Jurkat, Clone E6-1 (cell line): ENCODE results near the gene SMARCD2.
"Not testable (repeated sequence)": the region's sequence is repeated elsewhere in the genome, so short reads cannot be mapped to it uniquely, and the experiment has no call there.

Experiments used
- DNase-seq: peaks from one replicate; pipeline ENCODE4 v3.0.0-alpha.2; 2011; ENCODE audit warnings: low read depth, low spot score
- H3K4me3 ChIP-seq: 2 replicates; pipeline ENCODE4 v1.5.1; 2011; ENCODE audit warnings: mild to moderate bottlenecking, low read length, control low read depth, moderate library complexity

SMARCD2 gene

GRCh38 chr17:63819585-63820537, 22.6 kb downstream of the SMARCD2 start:
- peak; percentile 92 for DNase-seq
- H3K4me3 ChIP-seq, result peak overlapping the region; percentile 51

- no peak for DNase-seq
- peak overlapping the region; percentile 51; the same call in 1 of the 2 replicates for H3K4me3 ChIP-seq
Measured at GRCh38 chr17:63819131-63819530, 23.4 kb downstream of the SMARCD2 start.

- H3K4me3 ChIP-seq, result no peak overlapping the region
- no peak for DNase-seq
Measured at GRCh38 chr17:63817736-63818385, 24.6 kb downstream of the SMARCD2 start.

- H3K4me3 ChIP-seq, result no peak overlapping the region
- no peak for DNase-seq
Measured at GRCh38 chr17:63816669-63817068, 25.8 kb downstream of the SMARCD2 start.

GRCh38 chr17:63816123-63816522, 26.4 kb downstream of the SMARCD2 start:
- DNase-seq, result no peak
- H3K4me3 ChIP-seq, result no peak overlapping the region

GRCh38 chr17:63809970-63810369, 32.5 kb downstream of the SMARCD2 start:
- no peak overlapping the region for H3K4me3 ChIP-seq
- DNase-seq, result no peak

GRCh38 chr17:63805591-63805990, 36.9 kb downstream of the SMARCD2 start:
- no peak overlapping the region for H3K4me3 ChIP-seq
- no peak for DNase-seq

GRCh38 chr17:63804328-63804727, 38.2 kb downstream of the SMARCD2 start:
- no peak overlapping the region for H3K4me3 ChIP-seq
- no peak for DNase-seq

GRCh38 chr17:63800783-63801182, 41.7 kb downstream of the SMARCD2 start:
- no peak overlapping the region for H3K4me3 ChIP-seq
- DNase-seq, result no peak

- H3K4me3 ChIP-seq, result no peak overlapping the region
- no peak for DNase-seq
Measured at GRCh38 chr17:63798572-63799106, 43.8 kb downstream of the SMARCD2 start.

GRCh38 chr17:63796375-63796774, 46.1 kb downstream of the SMARCD2 start:
- not testable (repeated sequence) for H3K4me3 ChIP-seq, DNase-seq

- no peak overlapping the region for H3K4me3 ChIP-seq
- no peak for DNase-seq
Measured at GRCh38 chr17:63792055-63792729, 50.3 kb downstream of the SMARCD2 start.

- DNase-seq, result no peak
- H3K4me3 ChIP-seq, result no peak overlapping the region
Measured at GRCh38 chr17:63790057-63790456, 52.4 kb downstream of the SMARCD2 start.

GRCh38 chr17:63786971-63787711, 55.3 kb downstream of the SMARCD2 start:
- H3K4me3 ChIP-seq, result no peak overlapping the region
- no peak for DNase-seq

GRCh38 chr17:63786117-63786516, 56.4 kb downstream of the SMARCD2 start:
- no peak overlapping the region for H3K4me3 ChIP-seq
- DNase-seq, result no peak

- no peak overlapping the region for H3K4me3 ChIP-seq
- DNase-seq, result no peak
Measured at GRCh38 chr17:63785556-63785955, 56.9 kb downstream of the SMARCD2 start.

- no peak overlapping the region for H3K4me3 ChIP-seq
- no peak for DNase-seq
Measured at GRCh38 chr17:63783522-63783921, 59.0 kb downstream of the SMARCD2 start.
